HG02943 (cell line): ENCODE data around the gene SPATA33.

ENCODE experiments used
- ATAC-seq: cut with Tn5 transposase; IDR thresholded peaks from one replicate; pipeline ENCODE4 v1.9.1; 2021; ENCODE audit warnings: mild to moderate bottlenecking, low read depth, moderate library complexity; ENCODE audit not compliant: unreplicated experiment

The SPATA33 gene

GRCh38 chr16:89657442-89658220 lies at the start of gene SPATA33, which contains the start of gene CHMP1A:
TSS of gene SPATA33 (plus strand) at chr16:89657836. CDS start at chr16:89657912, 76 bp downstream.
TSS of gene CHMP1A (minus strand) at chr16:89657708. CDS start at chr16:89657588, 120 bp downstream.
- ATAC-seq = peak; percentile 76

DNA sequence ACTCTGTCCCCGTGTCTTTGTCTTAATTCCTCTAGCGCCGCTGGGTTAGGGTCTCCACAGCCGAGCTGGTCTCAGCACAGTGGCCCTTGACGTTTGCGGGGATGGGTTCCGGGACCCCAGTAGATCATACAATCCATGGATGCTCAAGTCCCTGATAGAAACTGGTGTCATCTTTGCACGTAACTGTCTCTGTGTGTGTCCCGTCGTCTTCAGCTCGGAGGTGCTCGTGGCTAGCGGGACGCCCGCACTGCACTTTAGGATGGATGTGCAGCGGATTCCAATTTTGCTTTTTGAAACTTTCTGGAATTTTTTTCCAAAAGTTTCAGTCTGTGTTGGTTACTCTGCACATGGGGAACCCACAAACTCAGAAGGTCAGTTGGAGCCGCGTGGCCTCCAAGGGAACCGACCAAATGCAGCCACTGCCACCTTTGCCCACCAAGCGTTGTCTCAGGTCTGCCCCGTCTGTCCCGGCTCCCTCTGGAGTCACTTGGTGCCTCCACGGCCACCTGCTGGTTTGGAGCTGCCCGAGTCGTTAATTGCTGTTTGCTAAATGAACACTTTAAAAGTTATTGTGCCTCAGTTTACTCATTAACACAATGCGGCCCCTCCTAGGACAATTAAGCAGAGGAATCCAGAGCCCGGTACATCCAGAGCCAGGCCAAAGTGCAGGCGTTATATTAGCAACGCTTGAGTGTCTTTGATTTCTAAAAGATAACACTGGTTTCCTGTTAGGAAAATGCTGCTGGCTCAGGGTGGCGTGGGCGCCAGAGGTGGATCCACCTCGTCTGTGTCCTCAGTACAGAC lies 49.5 kb upstream of the SPATA33 start:
- ATAC-seq = no peak

- ATAC-seq = no peak
These were observed 47.6 kb upstream of the SPATA33 start for GRCh38 chr16:89610108-89610453.

GRCh38 chr16:89612415-89613166 lies 45.0 kb upstream of the SPATA33 start:
- ATAC-seq = no peak

GRCh38 chr16:89613231-89613953 lies 44.2 kb upstream of the SPATA33 start, which contains the start of gene DPEP1:
TSS of gene DPEP1 (plus strand) at chr16:89613642. CDS start at chr16:89630411, 16,769 bp downstream.
- ATAC-seq = no peak

- no peak for ATAC-seq
These were observed 43.6 kb upstream of the SPATA33 start for GRCh38 chr16:89613954-89614459.

DNA sequence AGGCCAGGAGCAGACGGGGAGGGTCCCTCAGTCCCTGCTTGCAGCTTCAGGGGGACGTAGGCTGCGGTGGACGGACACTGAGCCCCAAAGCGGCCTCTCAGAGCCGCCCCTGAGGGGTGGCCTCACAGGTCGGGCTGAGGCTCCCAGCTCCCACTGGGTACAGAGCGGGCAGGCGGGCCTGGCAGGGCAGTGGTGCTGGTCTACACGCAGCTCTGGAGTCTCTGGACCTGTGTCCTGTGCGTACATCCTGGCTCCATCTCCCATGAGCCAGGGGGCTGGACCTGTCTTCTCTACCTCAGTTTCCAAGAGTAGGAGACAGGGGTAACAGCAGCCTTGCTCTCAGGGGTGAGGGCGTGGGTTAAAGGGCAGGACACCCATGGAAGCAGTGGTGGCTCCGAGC lies 42.5 kb upstream of the SPATA33 start:
- no peak for ATAC-seq

DNA sequence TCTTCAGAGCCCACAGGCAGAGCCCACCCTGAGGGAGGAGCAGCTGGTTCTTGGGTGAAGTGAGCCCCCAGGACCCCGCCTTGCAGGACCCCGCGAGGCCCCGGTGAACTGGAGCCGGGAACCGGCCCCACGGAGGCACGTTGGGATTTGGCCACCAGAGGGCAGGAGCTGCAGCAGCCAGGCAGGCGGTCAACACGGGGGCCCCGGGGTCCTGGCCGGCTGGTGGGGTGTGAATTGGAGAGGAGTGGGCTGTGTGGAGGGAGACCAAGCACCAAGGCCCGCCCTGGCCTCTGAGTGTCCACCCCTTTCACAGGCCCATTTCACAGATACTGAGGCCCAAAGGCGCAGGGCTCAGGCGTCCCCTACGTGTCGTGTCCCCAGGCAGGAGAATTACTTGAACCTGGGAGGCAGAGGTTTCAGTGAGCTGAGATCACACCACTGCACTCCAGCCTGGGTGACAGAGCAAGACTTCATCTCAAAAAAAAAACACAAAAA lies 42.0 kb upstream of the SPATA33 start:
- ATAC-seq = no peak

- ATAC-seq = no peak
These were observed 41.0 kb upstream of the SPATA33 start for GRCh38 chr16:89616623-89617022.

- ATAC-seq = no peak
These were observed 40.6 kb upstream of the SPATA33 start for GRCh38 chr16:89617036-89617435.

DNA sequence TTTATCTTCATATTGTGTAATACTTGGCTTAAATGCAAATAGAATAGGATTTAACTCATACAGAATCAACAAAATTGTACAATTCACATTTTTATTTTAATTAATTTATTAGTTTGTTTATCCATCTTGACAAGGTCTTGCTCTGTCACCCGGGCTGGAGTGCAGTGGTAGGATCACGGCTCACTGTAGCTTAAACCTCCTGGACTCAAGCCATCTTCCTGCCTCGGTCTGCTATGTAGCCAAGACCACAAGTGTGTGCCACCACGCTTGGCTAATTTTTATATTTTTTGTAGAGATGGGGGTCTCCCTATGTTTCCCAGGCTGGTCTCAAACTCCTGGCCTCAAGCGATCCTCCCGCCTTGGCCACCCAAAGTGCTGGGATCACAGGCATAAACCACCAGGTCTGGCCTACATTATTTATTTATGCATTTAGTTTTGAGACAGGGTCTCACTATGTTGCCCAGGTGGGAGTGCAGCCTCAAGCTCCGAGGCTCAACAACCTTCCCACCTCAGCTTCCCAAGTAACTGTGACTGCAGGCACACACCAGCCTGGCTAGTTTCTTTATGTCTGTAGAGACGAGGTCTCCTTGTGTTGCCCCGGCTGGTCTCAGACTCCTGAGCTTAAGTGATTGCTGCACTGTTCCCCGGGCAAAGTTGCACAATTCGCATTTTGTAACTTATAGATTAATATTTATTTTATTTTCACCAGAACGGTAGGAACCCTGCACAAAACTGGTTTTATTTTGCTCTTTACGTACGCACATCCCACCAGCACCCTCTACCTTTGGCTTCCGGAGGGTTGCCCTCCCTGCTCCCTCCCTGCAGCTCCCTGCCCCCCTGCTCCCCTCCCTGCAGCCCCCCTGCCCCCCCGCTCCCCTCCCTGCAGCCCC lies 39.3 kb upstream of the SPATA33 start:
- ATAC-seq = no peak

DNA sequence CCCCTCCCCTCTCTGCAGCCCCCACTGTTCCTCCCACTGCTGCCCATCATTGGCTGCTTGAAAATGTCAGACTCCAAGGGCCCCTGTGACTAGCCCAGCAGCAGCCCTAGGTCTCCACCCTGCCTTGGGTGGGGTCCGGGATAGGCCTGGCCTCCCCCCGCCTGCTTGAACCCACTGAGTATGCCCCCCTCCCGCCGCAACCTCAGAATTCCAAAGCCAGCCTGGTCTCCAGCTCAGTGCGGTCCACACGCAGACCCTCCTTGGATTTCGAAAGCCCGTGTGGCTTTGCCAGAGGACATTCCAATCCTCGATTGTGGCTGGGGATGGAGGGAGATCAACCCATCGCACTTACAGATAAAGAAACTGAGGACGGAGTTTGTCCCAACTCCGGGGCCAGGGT lies 37.8 kb upstream of the SPATA33 start:
- ATAC-seq = no peak

DNA sequence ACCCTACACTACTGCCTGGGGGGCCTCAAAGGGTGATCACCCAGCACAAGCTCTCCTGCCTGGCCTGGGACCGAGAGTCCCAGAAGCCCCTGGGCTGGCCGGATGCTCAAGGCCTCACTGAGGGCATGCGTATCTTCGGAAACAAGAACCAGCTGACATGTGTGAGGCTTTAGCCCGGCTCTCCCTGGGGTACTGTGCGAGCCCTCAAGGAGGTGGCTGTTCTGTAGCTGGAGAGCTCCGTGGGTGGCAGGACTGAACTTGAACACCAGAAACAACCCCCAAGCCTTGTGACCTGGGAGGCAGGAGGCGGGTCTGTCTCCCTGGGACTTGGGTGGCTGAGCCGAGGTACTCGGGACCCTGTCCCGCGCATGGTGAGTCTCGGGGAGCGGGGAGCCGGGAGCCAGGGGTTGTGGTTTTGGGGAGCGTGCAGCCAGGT lies 37.2 kb upstream of the SPATA33 start:
- no peak for ATAC-seq

DNA sequence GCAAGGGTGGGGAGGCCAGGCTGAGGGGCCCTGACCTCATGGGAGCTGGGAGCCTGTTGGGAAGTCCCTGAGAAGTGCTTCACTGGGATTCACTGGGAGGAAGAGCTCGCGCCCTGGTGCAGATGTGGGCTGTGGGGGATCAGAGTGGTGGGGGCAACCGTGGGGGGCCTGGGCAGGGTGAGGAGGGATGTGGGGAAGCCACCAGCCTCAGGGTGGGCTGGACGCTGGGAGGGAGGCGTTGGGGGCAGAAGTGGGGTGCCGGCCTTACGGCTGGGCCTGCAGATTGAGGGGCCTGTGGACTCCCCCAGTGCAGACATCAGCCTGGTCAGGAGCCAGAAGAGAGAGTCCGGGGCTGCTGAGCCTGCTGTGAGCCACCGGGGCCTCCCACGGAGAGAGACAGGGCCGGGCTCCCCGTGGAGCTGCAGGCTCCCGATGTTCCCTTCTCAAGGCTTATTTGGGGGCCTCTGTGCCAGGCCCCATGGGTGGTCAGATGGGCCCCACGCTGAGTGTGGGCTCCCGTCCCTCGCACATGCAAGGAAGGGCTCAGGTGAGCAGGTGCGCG lies 36.4 kb upstream of the SPATA33 start:
- no peak for ATAC-seq

DNA sequence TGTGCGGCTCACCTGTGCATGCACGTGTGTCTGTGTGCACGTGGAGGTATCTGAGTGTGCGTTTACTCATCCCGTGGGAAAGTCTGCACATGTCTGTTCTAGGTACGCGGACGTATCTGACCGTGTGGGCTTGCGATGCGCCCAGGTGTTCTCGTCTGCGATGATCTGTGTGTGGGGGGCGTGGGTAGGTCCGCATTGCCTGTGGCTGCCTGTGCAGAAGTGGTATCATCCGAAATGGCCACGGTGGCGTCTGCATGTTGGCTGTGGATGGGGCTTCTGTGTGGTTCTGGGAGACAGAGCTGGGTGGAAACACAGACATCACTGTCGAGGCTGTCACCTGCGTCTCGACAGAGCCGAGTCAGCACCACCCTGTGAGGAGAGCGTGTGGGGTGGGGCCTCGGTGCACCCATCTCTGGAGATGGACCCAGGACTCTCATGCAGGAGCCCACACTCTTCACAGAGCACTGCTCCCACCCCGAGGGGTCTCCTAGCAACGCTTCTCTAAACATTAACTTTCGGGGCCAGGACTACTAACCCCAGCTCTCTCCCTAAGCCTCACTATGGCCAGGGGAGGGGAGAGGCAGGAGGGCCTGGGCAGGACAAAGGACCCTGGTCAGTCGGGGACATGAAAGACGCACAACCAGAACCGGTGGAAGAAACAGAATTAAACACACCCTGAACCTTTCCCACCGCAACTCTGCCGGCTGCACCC lies 35.8 kb upstream of the SPATA33 start:
- ATAC-seq = no peak

- no peak for ATAC-seq
These were observed 34.0 kb upstream of the SPATA33 start for GRCh38 chr16:89623511-89624261.
